Mammary epithelial cell (primary cell): ENCODE results near the gene MYO3A.

ENCODE experiments used
- EZH2 ChIP-seq: IDR thresholded peaks from 2 replicates; pipeline ENCODE4 v1.6.1; 2012; ENCODE audit warnings: low read length, inconsistent platforms, borderline replicate concordance
- TF ChIP-seq, protein P1 (sequence below), 2 donors: IDR thresholded peaks in 1 of 2; conservative IDR thresholded peaks in 1 of 2; 2 replicates each; pipeline ENCODE4 v1.5.1; 2011 to 2012; ENCODE audit warnings: inconsistent platforms in 2 of 2, low read length in 2 of 2, mild to moderate bottlenecking in 2 of 2, control low read depth in 1 of 2, low read depth in 1 of 2; ENCODE audit not compliant: insufficient read depth in 1 of 2; ENCODE audit errors: extremely low read depth in 1 of 2

DNA sequence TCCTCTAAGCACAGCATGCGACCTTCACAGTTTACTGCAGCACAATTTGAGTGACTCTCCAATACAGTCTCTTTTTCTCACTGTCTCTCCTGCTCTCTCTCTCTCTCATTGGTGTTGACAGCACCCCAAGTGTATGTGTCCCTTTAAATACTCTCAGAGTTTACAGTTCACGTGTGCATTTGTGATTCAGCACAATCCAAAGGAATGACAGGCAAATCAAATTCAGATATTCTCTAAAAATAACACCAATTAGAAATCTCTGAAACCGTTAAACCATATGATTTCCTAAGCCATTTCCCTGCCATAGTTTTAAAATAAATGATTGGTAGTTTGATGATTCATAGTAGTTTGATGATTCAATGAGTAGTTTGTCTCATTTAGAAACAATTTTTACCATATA, 178.5 kb downstream of the MYO3A start:
- TF ChIP-seq, protein P1, sequence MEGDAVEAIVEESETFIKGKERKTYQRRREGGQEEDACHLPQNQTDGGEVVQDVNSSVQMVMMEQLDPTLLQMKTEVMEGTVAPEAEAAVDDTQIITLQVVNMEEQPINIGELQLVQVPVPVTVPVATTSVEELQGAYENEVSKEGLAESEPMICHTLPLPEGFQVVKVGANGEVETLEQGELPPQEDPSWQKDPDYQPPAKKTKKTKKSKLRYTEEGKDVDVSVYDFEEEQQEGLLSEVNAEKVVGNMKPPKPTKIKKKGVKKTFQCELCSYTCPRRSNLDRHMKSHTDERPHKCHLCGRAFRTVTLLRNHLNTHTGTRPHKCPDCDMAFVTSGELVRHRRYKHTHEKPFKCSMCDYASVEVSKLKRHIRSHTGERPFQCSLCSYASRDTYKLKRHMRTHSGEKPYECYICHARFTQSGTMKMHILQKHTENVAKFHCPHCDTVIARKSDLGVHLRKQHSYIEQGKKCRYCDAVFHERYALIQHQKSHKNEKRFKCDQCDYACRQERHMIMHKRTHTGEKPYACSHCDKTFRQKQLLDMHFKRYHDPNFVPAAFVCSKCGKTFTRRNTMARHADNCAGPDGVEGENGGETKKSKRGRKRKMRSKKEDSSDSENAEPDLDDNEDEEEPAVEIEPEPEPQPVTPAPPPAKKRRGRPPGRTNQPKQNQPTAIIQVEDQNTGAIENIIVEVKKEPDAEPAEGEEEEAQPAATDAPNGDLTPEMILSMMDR (conservative IDR thresholded peaks at IDR 0.05 in 1 of 2, IDR thresholded peaks at IDR 0.05 in 1 of 2; ENCODE audit: extremely low read depth in 1 of 2, insufficient read depth in 1 of 2, low read depth in 1 of 2, low read length in 2 of 2), result no peak
- no peak for TF ChIP-seq EZH2
